H1 (cell line): ENCODE results near the gene GMEB2. TPM values are rescaled to one million over a fixed set of nuclear protein-coding genes. Genes with fewer than 3 reads are reported as not detected.

Experiments used
- BACH1 ChIP-seq: IDR thresholded peaks from 2 replicates; pipeline ENCODE4 v1.6.1; 2012; ENCODE audit warnings: low read length, improper control_type of control experiment
- BCL11A ChIP-seq, 2 experiments: IDR thresholded peaks; one replicate each; pipeline ENCODE4 v1.6.1; 2011; ENCODE audit warnings: low read depth in 2 of 2, low read length in 2 of 2, mild to moderate bottlenecking in 2 of 2
- BRCA1 ChIP-seq: IDR thresholded peaks from 2 replicates; pipeline ENCODE4 v1.6.1; 2012; ENCODE audit warnings: low read depth, low read length, improper control_type of control experiment
- CBX5 ChIP-seq: fragments of 300-800, 300-1000 bp; sonication (generic); IDR thresholded peaks from 2 replicates; pipeline ENCODE4 v1.7.1; 2016; ENCODE audit warnings: antibody characterized with exemption, low read length, low read depth
- CBX8 ChIP-seq: fragments of 300-800, 300-1000 bp; sonication (generic); IDR thresholded peaks from 2 replicates; pipeline ENCODE4 v1.7.1; 2016; ENCODE audit warnings: low read depth, low read length, borderline replicate concordance
- CHD2 ChIP-seq: IDR thresholded peaks from 2 replicates; pipeline ENCODE4 v1.6.1; 2012; ENCODE audit warnings: low read length, improper control_type of control experiment
- EGR1 ChIP-seq: IDR thresholded peaks from 2 replicates; pipeline ENCODE4 v1.6.1; 2011; ENCODE audit warnings: low read depth, low read length, borderline replicate concordance
- EP300 ChIP-seq, 2 experiments: IDR thresholded peaks; 1 replicate in 1 of 2; 2 replicates in 1 of 2; pipeline ENCODE4 v1.6.1; 2011 to 2012; ENCODE audit warnings: low read depth in 2 of 2, low read length in 2 of 2, mild to moderate bottlenecking in 2 of 2, borderline replicate concordance in 1 of 2, inconsistent platforms in 1 of 2, moderate library complexity in 1 of 2
- FOSL1 ChIP-seq: IDR thresholded peaks from 2 replicates; pipeline ENCODE4 v1.6.1; 2011; ENCODE audit warnings: mild to moderate bottlenecking, low read depth, low read length, moderate library complexity; ENCODE audit not compliant: insufficient read depth
- HDAC6 ChIP-seq: IDR thresholded peaks from one replicate; pipeline ENCODE4 v1.7.1; 2012; ENCODE audit warnings: low read depth, mild to moderate bottlenecking, inconsistent platforms, low read length, moderate library complexity
- JUN ChIP-seq: IDR thresholded peaks from 2 replicates; pipeline ENCODE4 v1.6.1; 2011; ENCODE audit warnings: low read depth, mild to moderate bottlenecking, improper control_type of control experiment, low read length
- KDM1A ChIP-seq: fragments of 200-600, 300-600 bp; sonication (generic); IDR thresholded peaks from 2 replicates; pipeline ENCODE4 v1.7.1; 2016; ENCODE audit warnings: mild to moderate bottlenecking, low read length, borderline replicate concordance
- NANOG ChIP-seq: IDR thresholded peaks from 2 replicates; pipeline ENCODE4 v1.6.1; 2011; ENCODE audit warnings: low read length, low read depth, mild to moderate bottlenecking, inconsistent platforms; ENCODE audit not compliant: insufficient read depth, poor library complexity, severe bottlenecking
- NRF1 ChIP-seq: IDR thresholded peaks from 2 replicates; pipeline ENCODE4 v1.6.1; 2011; ENCODE audit warnings: mild to moderate bottlenecking, low read depth, low read length, improper control_type of control experiment
- RAD21 ChIP-seq, 2 experiments: IDR thresholded peaks in 1 of 2; conservative IDR thresholded peaks in 1 of 2; 2 replicates each; pipeline ENCODE4 v1.6.1; 2011; ENCODE audit warnings: low read depth in 2 of 2, low read length in 2 of 2, improper control_type of control experiment in 1 of 2, inconsistent platforms in 1 of 2, mild to moderate bottlenecking in 1 of 2, moderate library complexity in 1 of 2
- RNF2 ChIP-seq: fragments of 200-900, 300-1000 bp; sonication (generic); IDR thresholded peaks from 2 replicates; pipeline ENCODE4 v1.7.1; 2016; ENCODE audit warnings: borderline replicate concordance, low read depth, mild to moderate bottlenecking, antibody characterized with exemption, low read length; ENCODE audit not compliant: poor library complexity, severe bottlenecking; ENCODE audit errors: missing control alignments
- RXRA ChIP-seq: IDR thresholded peaks from 2 replicates; pipeline ENCODE4 v1.6.1; 2011; ENCODE audit warnings: low read depth, mild to moderate bottlenecking, low read length, moderate library complexity; ENCODE audit not compliant: insufficient read depth
- SIX5 ChIP-seq: IDR thresholded peaks from 2 replicates; pipeline ENCODE4 v1.6.1; 2011; ENCODE audit warnings: mild to moderate bottlenecking, low read depth, low read length
- SP1 ChIP-seq: IDR thresholded peaks from 2 replicates; pipeline ENCODE4 v1.6.1; 2011; ENCODE audit warnings: low read depth, low read length
- SP2 ChIP-seq: IDR thresholded peaks from 2 replicates; pipeline ENCODE4 v1.6.1; 2012; ENCODE audit warnings: mild to moderate bottlenecking, low read length, inconsistent platforms
- SUZ12 ChIP-seq: fragments of 200-600 bp; sonication (generic); IDR thresholded peaks from 2 replicates; pipeline ENCODE4 v1.6.1; 2012; ENCODE audit warnings: mild to moderate bottlenecking, inconsistent platforms, low read length, moderate library complexity, mixed read lengths
- TAF1 ChIP-seq: IDR thresholded peaks from 2 replicates; pipeline ENCODE4 v1.6.1; 2011; ENCODE audit warnings: mild to moderate bottlenecking, low read depth, low read length
- TBP ChIP-seq: IDR thresholded peaks from 2 replicates; pipeline ENCODE4 v1.6.1; 2011; ENCODE audit warnings: low read depth, low read length, improper control_type of control experiment
- TCF12 ChIP-seq: IDR thresholded peaks from 2 replicates; pipeline ENCODE4 v1.6.1; 2011; ENCODE audit warnings: low read depth, mild to moderate bottlenecking, low read length
- ZNF274 ChIP-seq: IDR thresholded peaks from 2 replicates; pipeline ENCODE4 v1.7.0; 2012; ENCODE audit warnings: low read length, borderline replicate concordance; ENCODE audit errors: extremely low read depth
- polyA plus RNA-seq, 7 experiments: library from polyadenylated mRNA; depleted of rRNA in 3 of 7; stranded (reverse) in 5 of 7; unstranded in 2 of 7; fragments of >200 nt in 5 of 7; fragments of 200-250 nt in 2 of 7; gene quantifications; 1 replicate in 5 of 7; 2 replicates in 1 of 7; 4 replicates in 1 of 7; pipeline versions ENCODE4 v1.2.1 to v1.2.3, GENCODE V29; 2011 to 2013; ENCODE audit warnings: missing spikeins in 2 of 7, mixed read lengths in 2 of 7
- total RNA-seq: library from RNA; stranded (reverse); fragmentation: NEBNext Ultra II Directional; extraction: Animal tissue kit (Norgen Biotek cat#: 25700); gene quantifications from 2 replicates; pipeline ENCODE4 v1.2.1, GENCODE V29; 2021

The GMEB2 gene
- total and polyA plus RNA-seq, 2 of the 8 experiments (the other 6 are each of a cell fraction or from before 2014, with no cell fraction given), result 12.9 to 14.2 TPM

- TF ChIP-seq EGR1, result no peak
- no peak for TF ChIP-seq BRCA1
- no peak for TF ChIP-seq TAF1
- no peak for TF ChIP-seq CHD2
- no peak for TF ChIP-seq HDAC6
- no peak for TF ChIP-seq ZNF274
- TF ChIP-seq NRF1, result peak; percentile 65
- no peak for TF ChIP-seq KDM1A
- TF ChIP-seq RAD21 (IDR thresholded peaks at IDR 0.05 in 1 of 2, conservative IDR thresholded peaks at IDR 0.05 in 1 of 2; ENCODE audit: low read depth in 2 of 2, low read length in 2 of 2), result no peak
- TF ChIP-seq SP2, result no peak
- no peak for TF ChIP-seq SUZ12
- TF ChIP-seq BCL11A (IDR thresholded peaks at IDR 0.05; ENCODE audit: low read depth in 2 of 2, low read length in 2 of 2), result no peak
- TF ChIP-seq EP300 (IDR thresholded peaks at IDR 0.05; ENCODE audit: borderline replicate concordance in 1 of 2, low read depth in 2 of 2, low read length in 2 of 2), result no peak
- TF ChIP-seq CBX5, result no peak
- no peak for TF ChIP-seq NANOG
- TF ChIP-seq CBX8, result no peak
- no peak for TF ChIP-seq TCF12
- no peak for TF ChIP-seq SIX5
- no peak for TF ChIP-seq RXRA
- no peak for TF ChIP-seq JUN
- no peak for TF ChIP-seq FOSL1
- TF ChIP-seq SP1, result no peak
- TF ChIP-seq TBP, result no peak; the same call in 1 of the 2 replicates
- 0 out of 2 replicates have a peak, but pooled peaks have one; percentile 21 for TF ChIP-seq BACH1
- no peak for TF ChIP-seq RNF2
These were observed 339 bp upstream of the GMEB2 start (continued) for GRCh38 chr20:63627129-63627750.
